NCI-H345 treated with DMSO at 0.1 percent for 48 hours (cell line): ENCODE results near the gene KCNC4.
A peak's percentile ranks its signal among the peaks of the same experiment; 100 is the strongest.

Experiments
- DNase-seq: peaks from one replicate; lab custom pipeline; 2025; ENCODE audit not compliant: unreplicated experiment; lab: John Stamatoyannopoulos, UW

KCNC4 gene

DNA sequence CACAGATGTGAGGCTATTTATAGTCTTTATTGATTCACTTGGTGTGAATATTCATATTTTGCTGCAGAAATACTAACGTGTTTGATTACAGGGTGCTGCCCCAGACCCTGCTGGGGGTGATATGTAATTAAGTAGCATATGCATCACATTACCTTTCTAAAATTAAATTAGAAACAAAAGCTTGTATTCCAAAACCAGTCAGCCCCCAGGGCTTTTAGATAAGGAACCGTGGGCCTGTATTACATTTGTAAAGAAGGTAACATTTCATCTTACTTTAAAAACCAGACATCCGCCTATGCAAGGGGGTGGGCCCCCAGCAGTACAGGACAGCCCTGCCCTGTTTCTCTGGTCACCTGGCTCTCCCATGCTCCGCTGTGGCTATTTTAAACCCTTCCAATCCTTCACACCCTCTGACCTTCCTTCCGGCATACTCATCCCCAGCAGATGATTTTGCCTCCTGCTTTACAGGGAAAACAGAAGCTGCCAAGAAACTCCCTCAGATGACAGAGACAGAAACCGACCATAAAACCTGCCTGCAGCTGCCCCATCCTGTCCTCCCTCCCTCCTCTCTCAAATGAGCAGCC is 22.0 kb upstream of the KCNC4 start:
- DNase-seq, result no peak

DNA sequence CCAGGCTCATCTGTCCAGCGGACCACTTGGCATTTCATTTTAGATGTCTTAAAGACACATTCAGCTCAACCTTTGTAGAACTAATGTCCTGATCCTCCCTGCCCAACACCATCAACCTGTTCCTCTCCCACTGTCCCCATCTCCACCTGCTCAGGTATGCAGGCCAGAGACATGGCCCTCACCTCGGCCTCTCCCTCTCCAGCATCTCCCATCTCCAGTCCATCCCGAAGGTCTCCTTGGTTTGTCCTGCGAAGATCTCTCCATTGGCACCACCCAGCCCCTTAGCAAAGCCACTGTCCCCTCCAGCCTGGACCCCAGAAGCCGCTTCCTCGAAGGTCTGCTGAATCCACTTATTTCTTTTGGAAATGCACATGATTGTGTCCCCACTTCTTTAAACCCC is 20.9 kb upstream of the KCNC4 start:
- no peak for DNase-seq

- peak; percentile 87 for DNase-seq
These were observed 19.7 kb upstream of the KCNC4 start for GRCh38 chr1:110190282-110190929.

- no peak for DNase-seq
These were observed 17.6 kb upstream of the KCNC4 start for GRCh38 chr1:110192541-110192940.

- DNase-seq, result no peak
These were observed 14.9 kb upstream of the KCNC4 start for GRCh38 chr1:110195196-110195595.

- DNase-seq, result peak; percentile 79
These were observed 13.0 kb upstream of the KCNC4 start for GRCh38 chr1:110196917-110197765.

DNA sequence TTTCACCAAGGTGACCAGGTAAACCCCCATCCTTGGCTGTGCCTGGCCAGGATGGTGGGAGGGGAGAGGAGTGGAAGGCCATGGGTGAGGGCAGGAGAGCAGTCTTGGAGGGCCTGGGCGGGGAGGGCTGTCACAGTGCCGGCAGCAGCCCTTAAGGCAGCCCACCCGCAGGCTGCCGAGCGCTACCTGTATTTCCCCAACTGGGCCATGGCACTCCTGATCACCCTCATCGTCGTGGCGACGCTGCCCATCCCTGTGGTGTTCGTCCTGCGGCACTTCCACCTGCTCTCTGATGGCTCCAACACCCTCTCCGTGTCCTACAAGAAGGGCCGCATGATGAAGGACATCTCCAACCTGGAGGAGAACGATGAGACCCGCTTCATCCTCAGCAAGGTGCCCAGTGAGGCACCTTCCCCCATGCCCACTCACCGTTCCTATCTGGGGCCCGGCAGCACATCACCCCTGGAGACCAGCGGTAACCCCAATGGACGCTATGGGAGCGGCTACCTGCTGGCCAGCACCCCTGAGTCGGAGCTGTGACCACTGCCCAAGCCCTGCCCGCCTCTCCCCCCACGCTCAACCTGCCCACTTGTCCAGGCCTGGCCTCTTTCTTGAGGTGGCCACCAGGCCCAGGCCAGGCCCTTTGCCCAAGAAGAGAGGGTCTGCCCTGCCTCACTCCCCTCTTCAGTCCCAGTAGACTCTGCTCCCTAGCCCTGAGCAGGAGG is 12.0 kb upstream of the KCNC4 start:
- DNase-seq, result no peak

DNA sequence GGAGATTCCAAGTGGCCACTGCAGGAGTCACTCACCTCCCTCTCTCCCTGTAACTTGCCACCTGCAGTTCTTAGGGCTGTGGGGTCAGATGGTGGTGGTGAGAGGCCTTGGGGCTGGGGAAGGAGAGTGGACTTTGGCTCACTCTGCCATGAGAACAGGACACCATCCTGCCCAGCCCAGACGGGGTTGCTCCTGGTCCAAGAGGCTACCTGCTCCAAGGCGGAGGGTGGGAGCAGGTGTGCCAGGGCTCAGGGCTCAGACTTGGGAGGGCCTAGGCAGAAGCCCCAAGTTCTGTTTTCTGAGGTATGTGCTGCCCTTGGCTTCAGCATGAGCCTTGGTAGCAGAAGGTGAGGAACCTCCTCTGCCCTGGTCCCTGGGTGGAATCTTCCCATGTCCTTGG is 11.4 kb upstream of the KCNC4 start:
- DNase-seq, result no peak

DNA sequence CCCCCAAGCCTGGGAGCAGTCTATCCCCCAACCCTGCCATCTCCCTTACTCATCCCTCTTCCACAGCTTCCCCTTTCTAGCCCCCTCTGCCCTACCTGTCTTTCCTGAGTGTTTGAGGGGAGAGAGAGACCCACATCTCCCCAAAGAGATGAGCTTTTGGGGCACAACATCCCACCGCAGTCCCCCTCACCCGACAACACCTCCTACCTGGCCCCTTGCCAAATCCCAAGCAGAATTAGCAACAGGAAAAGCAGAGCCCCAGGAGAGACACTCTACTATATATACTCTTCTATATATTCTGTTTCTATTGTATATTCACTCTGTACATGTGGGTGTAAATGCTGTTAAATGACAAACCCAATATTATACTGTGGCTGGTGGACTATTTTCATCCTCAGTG is 9.9 kb upstream of the KCNC4 start:
- no peak for DNase-seq

DNA sequence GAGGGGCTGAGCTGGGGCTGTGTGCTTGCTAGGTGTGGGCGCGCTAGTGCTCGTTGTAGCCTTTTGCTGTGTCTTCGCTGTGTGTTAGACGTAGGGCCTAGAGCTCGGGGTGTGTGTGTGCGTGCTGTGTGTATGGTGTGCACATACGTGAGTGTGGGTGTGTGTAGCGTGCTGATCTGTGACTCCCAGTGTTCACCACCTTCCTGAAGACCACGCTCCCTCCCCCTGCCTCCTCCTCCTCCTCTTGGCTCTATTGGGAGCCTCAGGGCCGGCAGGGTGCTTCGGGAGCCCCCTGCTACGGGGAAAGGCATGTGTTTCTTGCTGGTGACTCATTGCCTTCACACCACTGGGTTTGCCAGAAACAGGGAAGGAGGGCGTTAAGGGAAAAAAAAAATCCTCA is 9.4 kb upstream of the KCNC4 start:
- DNase-seq, result no peak

DNA sequence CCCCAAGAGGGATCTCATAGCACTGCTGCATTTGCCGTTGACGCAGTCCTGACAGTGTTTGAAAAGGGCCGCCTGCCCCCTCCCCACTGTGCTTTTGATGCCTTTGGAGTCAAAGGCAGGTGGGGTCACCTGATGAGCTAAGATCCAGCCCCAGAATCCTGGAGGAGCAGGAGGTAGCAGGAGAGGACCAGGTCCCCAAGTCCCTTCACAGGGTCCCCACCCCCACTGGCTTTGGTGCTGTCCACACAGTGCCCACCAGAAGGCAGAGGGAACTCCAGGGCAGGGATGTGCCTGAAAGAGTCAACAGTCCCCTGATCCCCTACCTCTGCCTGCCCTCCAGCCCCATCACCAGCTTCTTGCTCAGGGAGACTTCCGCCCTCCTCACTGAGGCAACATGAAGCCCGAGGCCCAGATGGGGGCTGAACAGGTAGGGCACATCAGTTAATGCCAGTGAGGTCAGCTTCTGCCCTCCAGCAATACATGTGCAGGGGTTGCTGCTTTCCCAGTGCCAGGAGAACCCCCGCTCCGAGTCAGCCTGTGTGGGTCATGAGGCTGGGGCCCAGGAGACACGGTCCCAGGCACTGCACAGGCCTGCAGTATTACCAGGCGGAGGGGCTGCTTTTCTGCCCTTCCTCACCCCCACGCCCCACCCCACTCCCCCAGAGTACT is 8.8 kb upstream of the KCNC4 start:
- no peak for DNase-seq

DNA sequence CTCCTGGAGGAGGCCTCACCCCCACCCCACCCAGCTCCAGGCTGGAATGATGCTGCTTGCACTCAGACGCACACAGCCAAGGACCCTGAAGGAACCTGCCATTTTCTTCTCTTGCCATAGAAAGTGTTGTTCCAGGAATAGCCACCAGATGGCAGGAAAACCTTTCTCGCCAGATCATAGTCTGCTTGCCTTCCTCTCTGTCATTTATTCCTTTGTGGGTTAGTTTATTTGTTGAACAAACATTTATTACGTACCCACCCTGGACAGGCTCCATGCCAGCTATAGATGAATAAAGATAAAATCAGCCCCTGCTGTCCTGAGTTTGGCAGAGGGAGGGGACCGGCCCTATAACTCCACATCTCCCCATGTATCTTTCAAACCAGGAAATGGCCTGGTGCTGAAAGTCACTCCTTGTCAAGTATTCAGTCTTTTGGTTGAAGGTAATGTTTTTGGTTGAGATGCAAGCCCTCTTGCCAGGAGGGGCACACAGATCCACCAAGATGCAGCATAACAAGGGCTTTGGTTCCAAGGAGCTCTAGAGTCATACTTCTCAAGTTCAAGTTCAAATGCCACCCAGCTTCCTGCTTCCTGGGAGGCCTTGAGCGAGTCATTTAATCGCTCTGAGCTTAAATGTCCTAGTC is 7.0 kb upstream of the KCNC4 start:
- peak; percentile 57 for DNase-seq

GRCh38 chr1:110205156-110205555 is 5.0 kb upstream of the KCNC4 start:
- no peak for DNase-seq

DNA sequence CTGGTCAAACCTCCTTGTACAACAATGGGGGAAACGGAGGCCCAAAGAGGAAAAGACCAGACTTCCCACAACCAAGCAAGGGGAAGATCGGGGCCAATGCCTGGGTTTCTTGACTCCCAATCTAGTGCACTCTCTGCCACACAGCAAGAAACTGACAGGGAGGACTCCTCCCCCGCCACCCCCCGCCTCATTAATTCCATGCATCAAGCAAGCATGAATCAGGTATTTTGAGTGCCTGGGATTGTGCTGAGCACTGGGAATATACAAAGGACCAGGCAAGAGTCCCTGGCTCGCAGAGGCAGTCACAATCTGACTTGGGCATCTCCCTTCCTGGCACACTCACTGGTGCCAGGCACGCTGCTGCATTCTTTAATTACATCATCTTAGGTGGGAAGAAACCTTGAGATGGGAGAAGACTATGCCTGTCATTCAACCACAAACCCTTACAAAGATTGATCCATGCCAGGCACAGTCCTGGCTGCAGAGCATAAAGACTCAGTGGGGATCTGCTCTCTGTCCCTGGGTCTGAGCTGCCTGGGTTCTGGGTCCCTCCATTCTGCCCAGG is 4.4 kb upstream of the KCNC4 start:
- no peak for DNase-seq

DNA sequence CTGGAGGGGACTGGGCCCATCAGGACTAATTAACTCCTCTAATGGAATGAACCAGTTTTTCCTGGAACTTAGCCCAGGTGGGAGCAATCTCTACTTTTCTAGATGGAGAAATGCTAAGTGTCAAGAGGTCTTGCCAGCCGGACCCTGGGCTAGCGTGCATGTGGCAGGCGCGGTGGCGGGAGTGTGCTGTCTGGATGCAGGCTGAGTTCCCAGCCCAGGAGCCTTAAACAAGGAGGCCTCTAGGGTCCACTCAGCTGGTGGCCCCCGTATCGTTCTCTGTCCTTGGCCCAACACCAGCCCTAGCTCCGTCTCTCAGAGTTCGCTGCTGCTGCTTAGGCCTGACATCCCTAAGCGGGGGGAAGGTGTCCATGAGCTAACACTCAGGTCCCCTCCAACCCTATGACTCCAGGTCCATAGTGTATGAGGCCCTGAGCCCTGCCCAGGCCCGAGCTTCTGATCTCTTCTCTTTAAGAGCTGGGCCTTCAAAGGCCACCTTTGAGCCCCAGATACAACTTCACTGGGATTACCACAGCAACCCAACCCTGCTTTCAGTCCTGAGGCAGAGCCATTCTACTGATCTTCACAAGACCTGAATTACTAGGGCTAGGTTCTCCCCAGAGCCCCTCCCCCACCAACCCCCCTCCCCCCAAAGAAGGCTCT is 3.7 kb upstream of the KCNC4 start:
- no peak for DNase-seq

DNA sequence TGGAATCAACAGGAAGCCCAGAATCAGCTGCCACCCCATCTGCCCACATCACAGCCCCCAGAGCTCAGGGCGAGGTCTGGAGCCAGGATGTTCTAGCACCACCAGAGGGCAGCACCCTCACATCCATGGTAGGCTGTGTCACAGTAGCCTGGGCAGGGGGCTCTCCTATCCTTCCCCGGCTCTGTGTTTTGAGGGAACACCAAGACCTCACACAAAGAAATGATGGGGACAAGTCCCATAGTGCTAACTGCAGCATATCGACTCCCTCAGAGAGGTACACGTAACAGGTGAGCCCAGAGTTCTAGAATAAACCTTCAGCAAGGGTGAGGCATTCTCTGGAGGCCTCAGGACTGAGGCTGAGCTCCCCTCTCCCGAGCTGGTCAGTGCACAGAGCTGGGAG is 2.3 kb upstream of the KCNC4 start:
- peak; percentile 45 for DNase-seq

GRCh38 chr1:110208916-110209645 is 1.0 kb upstream of the KCNC4 start:
- no peak for DNase-seq

- no peak for DNase-seq
These were observed 736 bp downstream of the KCNC4 start for GRCh38 chr1:110210604-110211495.
